Renal cortical epithelial cell (primary cell): ENCODE results near the gene DNAI2. TPM values are rescaled to one million over a fixed set of nuclear protein-coding genes. Genes with fewer than 3 reads are reported as not detected.

Experiments used
- DNase-seq: peaks from one replicate; pipeline ENCODE4 v3.0.0-alpha.2; 2011; ENCODE audit warnings: low read depth
- total RNA-seq: library from RNA; depleted of rRNA; stranded (reverse); fragments of >200 nt; gene quantifications from 2 replicates; pipeline ENCODE4 v1.2.3, GENCODE V29; 2014

The DNAI2 gene
- total RNA-seq, 1 donor from 2014 or later = not detected

DNA sequence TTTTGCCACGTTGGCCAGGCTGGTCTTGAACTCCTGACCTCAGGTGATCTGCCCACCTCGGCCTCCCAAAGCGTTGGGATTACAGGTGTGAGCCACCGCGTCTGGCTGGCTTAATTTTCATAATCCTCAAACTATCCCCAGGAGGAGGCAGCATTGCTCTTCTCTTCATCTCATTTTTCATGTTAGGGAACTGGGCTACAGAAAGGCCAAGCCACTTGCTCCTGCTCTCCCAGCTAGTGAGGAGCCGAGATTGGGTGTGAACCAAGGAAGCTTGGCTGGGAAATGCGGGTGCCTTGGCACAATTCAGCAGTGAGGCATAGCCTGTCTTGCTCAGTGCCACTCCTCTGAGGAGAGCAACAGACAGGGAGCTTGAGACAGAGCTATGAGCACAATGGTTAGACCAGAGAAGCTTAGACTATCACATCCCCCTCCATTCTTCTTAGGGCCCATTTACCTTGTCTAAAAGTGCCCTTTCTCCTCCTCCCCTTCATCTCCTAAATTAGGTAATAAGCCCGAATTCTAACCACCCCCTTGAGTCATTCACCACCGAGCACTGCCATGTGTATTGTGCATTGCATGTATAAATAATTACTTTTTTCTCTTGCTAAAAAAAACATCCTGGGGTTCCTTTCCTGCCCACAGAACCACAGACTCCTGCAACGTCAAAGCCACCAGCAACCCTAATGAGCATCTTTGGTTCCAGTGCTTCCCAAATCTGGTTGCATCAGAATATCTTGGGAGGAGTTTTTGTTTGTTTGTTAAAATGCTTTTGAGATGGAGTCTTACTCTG lies 32.0 kb downstream of the DNAI2 start:
- DNase-seq = no peak

GRCh38 chr17:74307984-74308773 lies 34.1 kb downstream of the DNAI2 start:
- DNase-seq = no peak

GRCh38 chr17:74309902-74310301 lies 35.9 kb downstream of the DNAI2 start:
- DNase-seq = no peak

DNA sequence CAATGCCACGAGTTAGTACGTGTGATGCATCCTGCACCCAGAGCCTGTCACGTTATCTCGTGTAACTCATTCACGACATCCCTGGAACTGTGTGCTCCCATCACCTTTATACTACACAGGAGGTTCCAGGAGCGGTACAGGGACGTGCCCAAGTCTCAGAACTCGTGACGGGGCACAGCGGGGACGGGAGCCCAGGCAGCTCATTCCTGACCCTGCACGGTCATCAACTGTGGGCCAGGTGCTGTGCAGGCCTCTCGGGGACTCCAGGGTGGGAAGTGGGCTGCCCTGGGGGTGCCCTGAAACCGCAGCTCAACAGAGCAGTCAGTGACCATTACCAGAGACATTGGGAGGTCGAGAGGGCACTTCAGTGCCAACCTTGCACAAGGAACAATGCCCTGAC lies 40.8 kb downstream of the DNAI2 start:
- no peak for DNase-seq

GRCh38 chr17:74316220-74316619 lies 42.2 kb downstream of the DNAI2 start:
- DNase-seq = no peak

- no peak for DNase-seq
Observed at GRCh38 chr17:74317071-74317470, 43.0 kb downstream of the DNAI2 start.

- no peak for DNase-seq
Observed at GRCh38 chr17:74318391-74318790, 44.4 kb downstream of the DNAI2 start.

DNA sequence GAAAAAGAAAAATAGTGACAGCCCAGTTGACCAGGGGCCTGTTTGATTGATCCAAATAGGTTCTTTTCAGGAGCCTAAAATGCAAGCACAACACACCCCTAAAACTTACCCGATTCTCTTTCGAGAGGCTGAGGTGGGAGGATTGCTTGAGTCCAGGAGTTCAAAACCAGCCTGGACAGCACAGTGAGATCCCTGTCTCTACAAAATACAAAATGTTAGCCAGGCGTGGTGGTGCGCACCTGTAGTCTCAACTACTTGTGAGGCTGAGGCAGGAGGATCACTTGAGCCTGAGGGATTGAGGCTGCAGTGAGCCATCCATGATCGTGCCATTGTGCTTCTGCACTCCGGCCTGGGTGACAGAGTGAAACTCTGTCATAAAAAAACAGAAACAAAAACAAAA lies 50.5 kb downstream of the DNAI2 start:
- DNase-seq = no peak

DNA sequence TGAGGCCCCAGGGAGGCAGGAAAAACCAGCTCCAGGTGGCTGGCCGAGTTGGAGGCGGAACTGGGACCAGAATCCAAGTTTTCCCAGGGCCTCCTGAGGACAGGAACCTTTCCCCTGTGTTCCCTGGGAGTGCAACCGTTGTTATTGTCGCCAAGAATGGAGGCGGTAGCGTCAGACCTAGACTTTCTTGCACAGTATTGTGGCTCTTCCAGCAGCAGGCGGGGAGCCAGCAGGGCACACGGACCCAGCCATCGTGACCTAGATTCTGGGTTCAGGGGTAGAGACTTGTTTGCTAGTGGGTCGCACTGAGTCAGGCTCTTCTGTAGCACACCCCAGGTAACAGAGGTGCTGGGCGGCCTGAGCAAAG lies 51.3 kb downstream of the DNAI2 start:
- no peak for DNase-seq

GRCh38 chr17:74325743-74326379 lies 51.8 kb downstream of the DNAI2 start, which contains the start of gene KIF19:
KIF19 (plus strand) TSS chr17:74326226; CDS start chr17:74326350, 124 bp downstream.
- no peak for DNase-seq

DNA sequence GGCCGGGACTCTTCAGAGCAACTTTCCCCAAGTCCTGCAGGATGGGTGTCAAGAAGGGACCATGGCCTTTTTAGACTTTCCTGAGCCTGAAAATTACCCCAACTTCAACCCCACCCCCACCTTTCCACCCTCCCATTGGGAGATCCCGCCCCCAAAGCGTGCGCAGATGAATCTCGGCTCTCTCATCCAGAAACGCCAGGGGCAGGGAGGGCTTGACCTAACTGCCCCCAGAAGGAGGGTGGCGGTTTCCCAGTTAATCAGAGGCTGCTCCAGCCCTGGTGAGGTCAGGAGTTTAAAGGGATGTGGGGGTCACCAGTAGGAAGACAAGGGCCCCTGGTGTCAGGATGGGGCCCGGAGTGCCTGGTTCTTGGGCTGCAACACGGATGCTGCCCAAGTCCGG lies 52.5 kb downstream of the DNAI2 start:
- no peak for DNase-seq

GRCh38 chr17:74328487-74328886 lies 54.5 kb downstream of the DNAI2 start:
- no peak for DNase-seq

- DNase-seq = no peak
Observed at GRCh38 chr17:74329378-74329777, 55.3 kb downstream of the DNAI2 start.

- no peak for DNase-seq
Observed at GRCh38 chr17:74330446-74330845, 56.4 kb downstream of the DNAI2 start.

- no peak for DNase-seq
Observed at GRCh38 chr17:74332017-74332650, 58.1 kb downstream of the DNAI2 start.

DNA sequence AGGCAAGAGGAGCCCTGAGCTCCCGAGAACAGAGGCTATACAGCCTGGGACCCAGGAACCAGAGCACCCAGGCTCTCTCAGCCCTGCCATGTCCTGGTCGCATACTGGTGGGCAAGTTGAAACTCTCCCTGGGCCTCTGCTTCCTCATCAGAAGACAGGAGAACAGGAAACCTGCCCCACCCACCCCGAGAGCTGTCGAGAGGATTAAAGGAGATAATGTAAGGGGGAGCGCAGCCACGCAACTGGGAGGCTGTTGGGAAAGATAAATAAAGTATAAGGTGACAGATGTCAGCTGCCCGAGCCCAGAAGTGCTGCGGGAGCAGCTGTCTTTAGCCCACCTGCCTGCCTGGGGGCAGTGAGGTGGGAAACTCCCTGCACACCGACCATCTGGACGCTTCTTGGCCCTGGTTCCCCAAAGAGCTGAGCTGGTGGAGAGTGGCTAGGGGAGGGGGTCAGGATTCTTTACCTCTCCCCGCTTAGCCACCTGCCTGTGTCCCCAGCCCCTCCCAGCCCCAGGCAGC lies 58.8 kb downstream of the DNAI2 start:
- no peak for DNase-seq

GRCh38 chr17:74334393-74335039 lies 60.5 kb downstream of the DNAI2 start:
- DNase-seq = no peak

DNA sequence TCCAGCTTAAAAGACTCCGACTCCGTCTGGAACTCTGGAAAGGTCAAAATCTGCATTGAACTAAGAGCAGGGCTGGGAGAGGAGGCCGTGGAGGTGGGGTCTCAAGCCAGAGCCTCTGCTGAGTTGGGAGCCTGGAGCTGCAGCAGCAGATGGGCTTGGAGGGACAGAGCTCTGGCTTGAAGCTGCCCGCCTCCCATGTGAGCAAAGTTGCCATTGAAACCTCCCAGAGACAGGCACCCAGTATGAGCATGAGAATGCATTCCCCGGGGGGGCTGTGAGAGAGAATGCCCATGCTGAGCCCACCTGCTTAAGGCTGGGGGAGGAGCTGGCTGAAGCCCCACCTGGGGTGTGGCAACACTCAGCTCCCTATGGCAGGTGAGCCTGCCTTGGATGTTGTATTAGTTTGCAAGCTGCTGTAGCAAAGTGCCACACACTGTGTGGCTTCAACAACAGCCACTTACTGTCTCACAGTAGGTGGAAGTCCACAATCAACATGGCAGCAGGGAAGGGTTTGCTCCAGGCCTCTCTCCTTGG lies 61.6 kb downstream of the DNAI2 start:
- no peak for DNase-seq

DNA sequence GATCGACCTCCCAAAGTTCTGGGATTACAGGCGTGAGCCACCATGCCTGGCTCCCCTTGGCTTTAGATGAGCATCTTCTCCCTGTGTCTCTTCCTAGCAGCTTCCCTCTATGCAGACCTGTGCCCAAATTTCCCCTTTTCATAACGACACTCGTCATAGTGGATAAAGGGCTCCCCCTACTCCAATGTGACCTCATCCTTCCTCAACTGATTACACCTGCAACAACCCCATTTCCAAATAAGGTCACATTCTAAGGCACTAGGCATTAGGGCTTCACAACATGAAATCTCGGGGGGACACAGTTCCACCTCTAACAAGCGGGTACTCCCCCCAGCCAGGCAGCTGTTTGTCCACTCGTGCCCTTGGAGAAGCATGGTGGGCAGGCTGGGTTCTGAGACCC lies 62.3 kb downstream of the DNAI2 start:
- DNase-seq = no peak

DNA sequence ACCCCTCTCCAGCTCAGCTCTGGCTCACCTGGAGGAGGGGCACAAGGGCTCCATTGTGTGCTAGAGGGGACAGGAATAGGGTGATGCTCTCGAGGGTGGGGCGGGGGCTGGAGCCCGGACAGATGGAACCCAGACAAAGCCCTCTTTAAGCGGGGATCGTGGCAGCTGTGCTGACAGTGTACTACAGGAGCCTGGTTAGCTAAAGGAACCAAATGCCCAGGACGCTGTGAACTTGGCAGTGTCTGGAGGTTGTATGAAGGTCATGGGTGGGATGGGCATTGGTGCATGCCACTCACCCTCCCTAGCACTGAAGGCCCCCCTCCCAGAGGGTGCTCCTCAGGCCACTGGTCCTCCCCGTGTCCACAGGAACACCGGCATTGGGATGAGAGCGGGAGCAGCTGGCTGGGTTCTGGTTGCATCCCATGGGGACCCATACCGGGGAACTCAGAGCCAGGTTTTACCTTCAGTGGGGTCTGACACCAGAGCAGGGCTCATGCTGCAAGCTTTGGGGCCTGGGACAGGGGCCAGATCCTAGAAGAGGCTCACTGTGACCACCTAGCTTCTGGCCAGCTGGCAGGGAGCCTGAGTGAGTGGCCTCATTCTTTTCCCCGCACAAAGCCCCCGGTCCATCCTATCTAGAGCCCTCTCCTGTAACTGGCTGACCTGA lies 63.9 kb downstream of the DNAI2 start:
- DNase-seq = no peak
